HFFc6 (cell line): Measurements from ENCODE around the gene OR10AG1. TPM values are rescaled to one million over a fixed set of nuclear protein-coding genes. Genes with fewer than 3 reads are reported as not detected.

Experiments used
- DNase-seq: peaks from one replicate; pipeline ENCODE4 v3.0.0-alpha.2; 2018
- H3K27ac Mint-ChIP-seq: 2 replicates; pipeline ENCODE4 v1.8.0; 2020; ENCODE audit warnings: mild to moderate bottlenecking, mixed read lengths
- H3K27me3 Mint-ChIP-seq: 2 replicates; pipeline ENCODE4 v1.8.0; 2021; ENCODE audit warnings: mild to moderate bottlenecking, moderate library complexity, mixed read lengths; ENCODE audit not compliant: insufficient read depth
- H3K36me3 Mint-ChIP-seq: 2 replicates; pipeline ENCODE4 v1.8.0; 2021; ENCODE audit warnings: low read depth, mixed read lengths
- H3K4me1 Mint-ChIP-seq: 2 replicates; pipeline ENCODE4 v1.8.0; 2020; ENCODE audit warnings: low read depth, mixed read lengths
- H3K4me3 Mint-ChIP-seq: 2 replicates; pipeline ENCODE4 v1.8.0; 2020; ENCODE audit warnings: mild to moderate bottlenecking, moderate library complexity, mixed read lengths
- H3K9me3 Mint-ChIP-seq: 2 replicates; pipeline ENCODE4 v1.8.0; 2020; ENCODE audit warnings: mild to moderate bottlenecking, mixed read lengths
- total RNA-seq, 6 experiments: library from RNA; stranded (reverse); fragmentation: NEBNext Ultra II Directional; extraction: Animal tissue kit (Norgen Biotek cat#: 25700); gene quantifications; 2 replicates in 1 of 6; 3 replicates in 5 of 6; pipeline ENCODE4 v1.2.3, GENCODE V29; 2021
- TF ChIP-seq, protein P1 (sequence below): fragments of 200-600 bp; sonication (generic); IDR thresholded peaks from 2 replicates; pipeline ENCODE4 v1.5.0; 2021; ENCODE audit warnings: antibody characterized with exemption, mild to moderate bottlenecking

The OR10AG1 gene
- total RNA-seq, 6 experiments from 2014 or later = not detected

DNA sequence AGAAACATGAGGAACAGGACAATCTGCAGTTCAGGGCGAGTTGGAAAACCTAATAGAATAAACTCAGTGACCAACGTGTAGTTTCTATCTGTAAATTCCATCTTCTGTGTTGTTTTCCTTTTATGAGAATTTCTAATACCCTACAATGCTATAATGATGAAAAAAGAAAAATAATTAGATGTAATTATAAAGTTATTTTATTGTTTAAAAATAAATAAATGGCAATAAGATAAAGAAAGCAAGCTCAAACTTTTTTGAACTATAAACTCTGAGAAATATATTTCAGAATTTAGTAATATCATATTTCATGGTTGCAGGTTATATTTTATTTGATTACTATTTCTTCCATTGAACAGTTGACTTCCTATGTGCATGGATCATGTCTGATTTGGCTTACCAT is 33.4 kb downstream of the OR10AG1 start, which contains the start of gene OR5I1:
Gene OR5I1 (minus strand): TSS at position 101 of the 400 bp plus-strand sequence. CDS start 0 bp downstream, at position 101.
- DNase-seq = no peak
- TF ChIP-seq, protein P1, sequence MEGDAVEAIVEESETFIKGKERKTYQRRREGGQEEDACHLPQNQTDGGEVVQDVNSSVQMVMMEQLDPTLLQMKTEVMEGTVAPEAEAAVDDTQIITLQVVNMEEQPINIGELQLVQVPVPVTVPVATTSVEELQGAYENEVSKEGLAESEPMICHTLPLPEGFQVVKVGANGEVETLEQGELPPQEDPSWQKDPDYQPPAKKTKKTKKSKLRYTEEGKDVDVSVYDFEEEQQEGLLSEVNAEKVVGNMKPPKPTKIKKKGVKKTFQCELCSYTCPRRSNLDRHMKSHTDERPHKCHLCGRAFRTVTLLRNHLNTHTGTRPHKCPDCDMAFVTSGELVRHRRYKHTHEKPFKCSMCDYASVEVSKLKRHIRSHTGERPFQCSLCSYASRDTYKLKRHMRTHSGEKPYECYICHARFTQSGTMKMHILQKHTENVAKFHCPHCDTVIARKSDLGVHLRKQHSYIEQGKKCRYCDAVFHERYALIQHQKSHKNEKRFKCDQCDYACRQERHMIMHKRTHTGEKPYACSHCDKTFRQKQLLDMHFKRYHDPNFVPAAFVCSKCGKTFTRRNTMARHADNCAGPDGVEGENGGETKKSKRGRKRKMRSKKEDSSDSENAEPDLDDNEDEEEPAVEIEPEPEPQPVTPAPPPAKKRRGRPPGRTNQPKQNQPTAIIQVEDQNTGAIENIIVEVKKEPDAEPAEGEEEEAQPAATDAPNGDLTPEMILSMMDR = no peak
- Mint-ChIP-seq H3K27me3 (no peaks in the 10 kb centered on the region), H3K27ac (no peak within 1 kb of the TSS), H3K36me3 (no peaks in the 10 kb centered on the region), H3K4me3 (no peak within 1 kb of the TSS), H3K9me3 (peaks cover 12% of the 10 kb centered on the region), H3K4me1 (no peaks in the 10 kb centered on the region)

DNA sequence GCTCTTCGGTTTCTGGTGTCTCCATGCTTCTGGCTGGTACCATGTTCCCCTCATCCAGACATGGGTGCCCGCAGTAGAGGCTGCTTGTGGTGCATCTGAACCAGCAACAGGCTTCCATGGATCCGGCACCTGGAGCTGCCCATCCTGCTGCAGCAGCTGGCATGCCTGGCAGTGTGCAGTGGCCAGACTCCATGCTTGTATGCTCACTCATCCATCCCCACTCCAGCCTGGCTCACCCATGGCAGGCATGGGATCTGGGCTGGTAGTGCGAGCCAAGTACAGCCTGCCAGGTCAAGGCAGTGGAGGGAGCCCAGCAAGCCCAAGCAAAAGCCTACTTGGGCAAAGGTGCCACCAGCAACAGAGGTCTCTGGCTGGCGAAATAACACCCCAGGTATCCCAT is 49.2 kb downstream of the OR10AG1 start:
- Mint-ChIP-seq H3K9me3 (peaks cover 51% of the 10 kb centered on the region), H3K4me1 (no peaks in the 10 kb centered on the region), H3K27me3 (no peaks in the 10 kb centered on the region), H3K4me3 (no peak overlapping the region), H3K27ac (no peak overlapping the region), H3K36me3 (peaks cover 5% of the 10 kb centered on the region; the same call in 1 of the 2 replicates)
- TF ChIP-seq, protein P1 = no peak
- DNase-seq = no peak

Other genes with a start within 250 kb of the OR10AG1 start
- not detected for gene OR5D13, start 196.5 kb downstream of the OR10AG1 start, total RNA-seq
- not detected for gene OR5D14, start 174.4 kb downstream of the OR10AG1 start, total RNA-seq
- not detected for gene OR5L1, start 158.6 kb downstream of the OR10AG1 start, total RNA-seq
- not detected for gene OR5D18, start 150.3 kb downstream of the OR10AG1 start, total RNA-seq
- gene OR5L2, start 142.7 kb downstream of the OR10AG1 start, total RNA-seq = not detected
- not detected for gene OR5D16, start 131.2 kb downstream of the OR10AG1 start, total RNA-seq
- not detected for gene TRIM51, start 86.6 kb downstream of the OR10AG1 start, total RNA-seq
- gene OR5W2, start 55.4 kb downstream of the OR10AG1 start, total RNA-seq = not detected
- not detected for gene OR5I1, start 33.5 kb downstream of the OR10AG1 start, total RNA-seq
- gene OR5F1, start 24.7 kb upstream of the OR10AG1 start, total RNA-seq = not detected
- not detected for gene OR5AS1, start 57.7 kb upstream of the OR10AG1 start, total RNA-seq
- gene OR8I2, start 123.4 kb upstream of the OR10AG1 start, total RNA-seq = not detected
- gene OR8H2, start 133.7 kb upstream of the OR10AG1 start, total RNA-seq = not detected
- gene OR8H3, start 152.4 kb upstream of the OR10AG1 start, total RNA-seq = not detected
- gene OR8J3, start 170.3 kb upstream of the OR10AG1 start, total RNA-seq = not detected
- not detected for gene OR8K5, start 190.4 kb upstream of the OR10AG1 start, total RNA-seq
- not detected for gene OR5J2, start 206.7 kb upstream of the OR10AG1 start, total RNA-seq